Glomerular endothelial cell (primary cell): ENCODE measurements around the gene GNAI1. TPM values are rescaled to one million over a fixed set of nuclear protein-coding genes. Genes with fewer than 3 reads are reported as not detected.

Experiments used
- DNase-seq: peaks from one replicate; pipeline ENCODE4 v3.0.0-alpha.2; 2011; ENCODE audit warnings: low read depth, low spot score; ENCODE audit errors: extremely low read depth
- total RNA-seq: library from RNA; depleted of rRNA; stranded (reverse); fragments of >200 nt; gene quantifications from 2 replicates; pipeline ENCODE4 v1.2.3, GENCODE V29; 2015

Gene GNAI1
- total RNA-seq, result 20.0 and 26.7 TPM in 2 replicates

DNA sequence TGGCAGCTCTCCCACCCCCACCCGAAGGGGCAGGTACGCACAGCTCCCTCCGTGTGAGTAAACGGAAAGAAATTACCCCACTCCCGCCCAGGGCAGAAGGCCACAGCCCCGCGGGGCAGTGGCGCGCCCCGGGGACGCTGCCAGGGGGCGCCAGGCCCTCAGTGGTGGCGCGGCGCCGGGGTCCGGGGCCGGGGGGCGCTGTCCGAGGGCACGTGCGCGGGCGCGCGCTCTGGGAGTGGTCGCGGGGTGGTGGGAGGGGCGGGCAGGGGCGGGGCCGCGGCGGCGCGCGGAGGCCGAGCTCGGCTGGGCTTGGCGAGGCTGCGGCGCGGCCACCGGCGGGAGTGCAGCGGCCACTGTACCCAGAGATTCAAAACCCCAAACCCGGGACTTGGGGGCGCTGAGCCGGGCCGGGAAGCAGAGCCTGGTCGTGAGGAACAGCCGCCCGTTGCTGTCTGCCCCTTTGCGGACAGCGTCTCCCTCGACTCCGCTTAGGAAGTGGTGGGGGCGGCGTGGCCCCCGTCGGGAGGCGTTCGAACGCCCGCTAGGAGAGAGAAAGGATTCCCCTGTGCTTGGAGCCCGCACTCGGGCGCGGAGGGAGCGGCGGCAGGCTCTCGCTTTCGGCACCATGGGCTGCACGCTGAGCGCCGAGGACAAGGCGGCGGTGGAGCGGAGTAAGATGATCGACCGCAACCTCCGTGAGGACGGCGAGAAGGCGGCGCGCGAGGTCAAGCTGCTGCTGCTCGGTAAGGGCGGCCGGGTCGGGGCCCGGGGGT is at the start of gene GNAI1:
Gene GNAI1, plus strand, starts transcription at position 296 of the 773 bp plus-strand sequence. Its CDS starts 330 bp downstream, at position 626.
- no peak for DNase-seq

DNA sequence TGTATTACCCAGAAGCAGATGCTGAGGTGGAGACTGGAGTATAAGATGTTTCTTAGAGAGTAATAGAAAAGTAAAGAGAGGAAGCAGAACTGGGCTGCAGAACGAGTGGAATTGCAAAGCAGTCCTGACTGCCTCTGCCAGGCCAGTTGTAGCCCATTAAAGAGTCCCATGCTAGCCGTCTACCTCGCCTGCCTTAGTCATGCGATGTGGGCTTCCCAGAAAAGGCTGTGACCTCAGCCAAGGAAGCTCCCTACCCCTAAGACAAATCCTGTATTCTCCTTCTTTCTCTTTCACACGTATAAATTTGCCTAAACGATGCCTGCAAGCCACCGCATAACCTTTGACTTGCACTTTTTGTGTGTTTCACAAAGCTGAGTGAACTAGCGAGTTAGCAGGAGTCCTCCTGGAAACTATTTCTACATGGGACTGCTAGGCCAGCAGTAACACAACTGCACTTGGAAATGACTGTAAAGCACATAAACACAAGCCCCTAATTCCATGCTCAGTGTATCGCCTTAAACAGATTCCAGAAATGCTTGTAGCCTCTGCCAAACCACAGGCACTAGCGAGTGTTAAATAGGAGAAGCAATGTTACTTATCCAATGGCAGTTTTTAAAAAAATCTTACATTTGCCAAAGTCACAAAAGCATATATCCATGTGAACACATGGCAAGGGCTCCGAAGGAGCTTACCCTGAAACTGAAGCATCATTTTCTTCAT is 47.4 kb upstream of the GNAI1 start:
- DNase-seq, result no peak

DNA sequence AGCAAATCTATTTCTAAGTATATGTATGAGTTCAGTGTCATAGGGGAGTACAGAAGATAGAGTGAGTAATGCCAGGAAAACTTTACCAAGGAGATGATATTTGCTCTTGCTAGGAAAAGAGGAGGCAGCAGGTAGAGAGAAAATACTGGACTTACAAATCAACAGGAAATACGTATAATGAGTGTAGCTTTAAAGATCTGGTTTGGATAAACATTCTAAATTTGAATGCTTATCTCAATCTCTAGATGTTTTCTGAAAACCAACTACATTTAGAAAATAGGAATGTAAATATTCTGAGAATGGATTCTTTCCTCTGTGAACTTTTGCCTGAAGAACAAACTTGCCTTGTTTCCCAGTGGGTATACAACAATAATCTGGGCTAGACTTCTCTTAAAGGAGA is 46.9 kb upstream of the GNAI1 start:
- no peak for DNase-seq

DNA sequence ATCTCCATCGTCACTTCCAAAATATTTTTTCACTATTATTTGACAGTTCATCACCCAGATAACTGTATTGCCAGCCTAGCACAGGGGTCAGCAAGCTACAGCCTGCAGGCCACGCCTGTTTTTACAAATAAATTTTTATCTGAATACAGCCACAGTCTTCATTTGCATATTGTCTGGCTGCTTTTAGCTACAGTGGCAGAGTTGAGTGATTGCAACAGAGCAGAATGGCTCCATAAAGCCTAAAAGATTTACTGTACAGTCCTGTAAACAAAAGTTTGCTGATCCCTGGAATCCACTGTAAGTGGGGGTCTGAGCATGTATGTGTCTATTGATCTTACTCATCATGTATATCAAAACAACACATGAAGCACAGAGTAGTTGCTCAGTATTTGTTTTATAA is 45.9 kb upstream of the GNAI1 start:
- DNase-seq, result no peak

DNA sequence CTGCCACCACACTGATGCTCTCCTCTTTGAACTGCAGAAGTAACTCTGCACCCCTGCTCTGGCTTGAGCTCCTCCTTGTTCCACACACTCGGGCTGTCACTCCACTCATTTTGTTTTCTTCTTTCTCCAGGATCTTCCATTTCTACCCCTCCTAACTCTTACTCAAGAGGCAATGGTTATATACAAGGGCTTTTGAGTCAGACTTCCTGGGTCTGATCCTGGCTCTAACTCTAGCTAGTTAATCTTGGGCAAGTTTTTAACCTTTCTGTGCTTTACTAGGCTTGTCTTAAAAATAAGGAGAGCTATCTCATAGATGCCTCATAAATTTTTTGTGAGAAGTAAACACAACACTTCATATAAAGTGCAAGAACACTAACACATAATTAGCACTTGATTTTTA is 45.3 kb upstream of the GNAI1 start:
- DNase-seq, result no peak

DNA sequence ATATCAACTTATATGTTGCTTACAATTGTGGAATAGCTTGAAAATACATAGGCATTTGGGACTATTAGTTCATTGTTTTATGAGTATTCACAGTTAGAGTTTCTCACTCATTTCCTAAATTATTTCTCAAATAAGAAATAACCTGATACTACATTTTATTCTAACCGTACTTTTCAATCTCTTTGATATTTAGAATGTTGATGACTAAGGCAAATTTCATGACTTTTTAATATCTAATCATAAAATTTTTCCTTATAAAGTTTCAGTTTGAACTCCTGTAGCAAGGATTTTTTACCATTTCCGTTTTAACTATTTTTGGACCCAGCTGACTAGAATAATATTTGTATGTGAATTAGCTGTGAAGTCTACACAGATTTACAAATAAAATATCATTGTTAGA is 41.3 kb upstream of the GNAI1 start:
- no peak for DNase-seq

DNA sequence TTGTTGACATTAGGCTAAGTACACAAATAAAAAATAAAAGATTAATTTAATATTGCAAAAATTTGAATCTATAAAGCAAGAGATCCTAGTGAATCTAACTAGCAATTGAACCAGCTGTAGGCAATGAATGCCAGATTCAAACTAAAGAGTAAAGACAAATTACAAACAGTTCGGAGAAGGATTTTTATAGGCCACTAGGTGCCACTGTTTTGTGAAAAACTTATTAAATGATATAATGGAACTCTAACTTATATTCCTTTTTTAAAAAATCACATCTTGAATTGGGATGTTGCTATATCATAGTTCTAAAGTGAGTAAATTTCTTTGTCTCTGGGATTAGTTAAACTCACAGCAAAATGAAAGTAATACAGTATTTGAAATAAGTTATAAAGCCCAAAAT is 39.1 kb upstream of the GNAI1 start:
- no peak for DNase-seq

DNA sequence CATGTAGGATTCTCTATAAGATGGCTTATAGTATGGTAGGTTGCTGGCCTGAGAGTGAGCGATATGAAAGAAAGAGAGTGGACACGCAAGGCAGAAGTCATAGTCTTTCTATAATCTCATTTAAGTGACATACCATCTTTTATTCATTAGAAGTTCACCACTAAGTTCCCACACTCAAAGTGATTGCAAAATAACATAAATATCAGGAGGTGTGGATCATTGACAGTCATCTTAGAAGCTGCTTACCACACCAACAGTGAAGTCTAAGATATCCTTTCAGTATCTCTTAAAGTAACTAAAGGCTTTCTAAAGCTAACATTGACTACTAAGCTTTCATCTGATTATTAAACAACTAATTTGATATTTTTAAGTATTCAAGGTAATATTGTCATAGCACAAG is 36.9 kb upstream of the GNAI1 start:
- no peak for DNase-seq

DNA sequence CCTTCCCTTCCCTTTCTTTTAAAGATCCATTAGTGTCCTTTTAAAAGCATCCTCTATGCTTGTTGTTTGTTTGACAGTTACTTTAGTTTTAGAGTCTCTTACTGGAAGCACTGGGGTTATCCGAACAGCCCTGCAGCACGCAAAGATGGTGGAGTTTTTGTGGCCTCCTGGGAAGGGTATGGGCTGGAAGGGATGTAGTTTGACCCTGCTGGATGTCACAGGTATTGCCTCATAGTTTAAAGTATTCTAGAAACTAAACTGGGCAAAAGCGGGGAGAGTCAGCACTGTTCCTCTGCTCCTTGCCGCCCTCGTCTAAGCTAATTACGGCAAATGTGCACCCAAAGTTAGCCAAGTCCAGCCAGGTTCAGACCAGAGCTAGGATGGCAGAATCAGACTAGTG is 35.8 kb upstream of the GNAI1 start:
- no peak for DNase-seq

DNA sequence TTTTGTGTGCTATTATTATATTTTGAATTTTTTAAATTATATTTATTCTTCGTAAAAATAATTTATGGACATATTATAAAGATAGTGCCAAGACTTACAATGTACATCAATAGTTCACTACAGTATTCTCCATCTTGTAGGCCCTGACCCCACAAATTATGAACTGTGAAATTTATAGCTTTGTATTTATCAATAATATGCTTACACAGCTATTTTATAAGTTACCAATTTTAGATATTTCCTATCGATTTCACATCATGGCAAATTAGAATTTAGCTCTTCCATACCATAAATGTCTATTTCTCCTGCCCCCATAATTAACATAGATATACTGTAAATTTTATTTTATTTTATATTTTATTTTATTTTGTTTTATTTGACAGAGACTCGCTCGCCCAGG is 34.4 kb upstream of the GNAI1 start:
- DNase-seq, result no peak

DNA sequence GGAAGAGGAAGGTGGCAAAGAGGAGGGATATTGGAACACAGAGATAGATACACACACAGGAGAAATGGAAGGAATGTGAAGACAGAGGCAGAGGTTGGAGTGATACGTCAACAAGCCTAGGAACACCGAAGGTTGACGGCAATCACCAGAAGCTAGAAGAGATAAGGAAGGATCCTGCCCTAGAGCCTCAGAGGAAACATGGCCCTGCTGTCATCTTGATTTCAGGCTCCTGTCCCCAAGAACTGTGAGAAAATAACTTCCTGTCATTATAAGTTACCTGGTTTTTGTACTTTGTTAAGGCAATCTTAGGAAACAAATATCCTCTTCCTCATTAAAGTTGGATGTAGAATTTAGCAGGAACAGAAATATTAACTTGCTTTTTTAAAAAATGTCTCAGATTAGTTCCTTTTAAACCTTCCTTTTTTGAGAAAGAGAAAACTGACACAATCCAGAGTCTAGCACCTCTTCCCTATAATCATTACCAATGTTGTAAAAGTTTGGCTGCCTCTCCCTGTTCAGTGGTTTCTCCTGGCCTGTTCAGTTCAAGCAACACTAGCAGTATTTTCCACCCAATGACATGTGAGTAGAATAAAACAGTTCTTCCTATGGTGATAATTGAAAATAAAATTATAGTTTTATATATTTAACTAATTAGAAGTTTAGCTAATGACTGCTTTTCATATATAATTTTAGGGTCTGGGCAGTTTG is 28.8 kb upstream of the GNAI1 start:
- DNase-seq, result no peak

DNA sequence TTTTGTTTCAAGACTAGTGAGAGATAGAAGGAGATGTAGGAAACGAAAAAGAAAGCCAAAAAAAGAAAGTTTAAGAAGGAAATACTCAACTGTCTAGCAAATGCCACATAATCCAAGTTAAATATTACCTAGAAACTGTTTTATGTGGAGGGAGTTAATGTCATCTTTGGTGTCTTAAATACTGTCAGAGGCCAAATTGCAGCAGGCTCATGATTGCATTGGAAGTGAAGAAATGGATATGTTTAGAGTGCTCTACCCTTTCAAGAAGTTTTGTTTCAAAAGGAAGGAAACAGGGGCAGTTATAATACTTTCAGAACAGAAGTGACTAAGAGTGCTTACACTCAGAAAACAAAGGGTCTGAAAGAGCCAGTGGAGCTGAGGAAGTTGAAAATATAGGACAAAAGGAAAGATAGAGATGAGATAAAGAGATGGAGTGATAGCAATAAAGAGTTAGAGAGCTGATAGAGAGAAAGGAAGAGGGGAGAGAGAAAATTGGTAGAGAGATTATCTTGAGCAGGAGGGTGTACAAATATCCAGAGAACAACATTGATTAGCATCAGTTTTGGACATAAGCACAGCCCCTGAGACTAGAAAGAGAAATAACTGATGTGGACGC is 28.0 kb upstream of the GNAI1 start:
- DNase-seq, result peak; percentile 29

DNA sequence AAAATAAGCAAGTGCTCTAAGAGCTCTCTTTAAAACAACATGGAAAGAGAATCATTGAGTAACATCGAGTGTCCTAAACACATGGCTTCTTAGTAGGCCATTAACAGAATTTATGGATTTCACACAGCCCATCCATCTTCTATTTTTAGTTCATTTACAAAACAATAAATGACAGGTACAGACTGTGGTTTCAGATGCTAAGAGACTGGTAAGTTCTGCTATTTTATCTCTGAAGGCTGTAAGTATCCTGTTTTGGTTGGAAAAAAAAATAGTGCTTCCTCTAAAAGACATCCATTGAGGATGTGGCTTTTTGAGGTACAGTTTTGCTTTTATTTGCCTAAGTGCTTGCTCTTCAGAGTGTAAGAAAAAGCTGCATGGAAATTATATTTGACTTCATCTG is 27.4 kb upstream of the GNAI1 start:
- DNase-seq, result no peak

DNA sequence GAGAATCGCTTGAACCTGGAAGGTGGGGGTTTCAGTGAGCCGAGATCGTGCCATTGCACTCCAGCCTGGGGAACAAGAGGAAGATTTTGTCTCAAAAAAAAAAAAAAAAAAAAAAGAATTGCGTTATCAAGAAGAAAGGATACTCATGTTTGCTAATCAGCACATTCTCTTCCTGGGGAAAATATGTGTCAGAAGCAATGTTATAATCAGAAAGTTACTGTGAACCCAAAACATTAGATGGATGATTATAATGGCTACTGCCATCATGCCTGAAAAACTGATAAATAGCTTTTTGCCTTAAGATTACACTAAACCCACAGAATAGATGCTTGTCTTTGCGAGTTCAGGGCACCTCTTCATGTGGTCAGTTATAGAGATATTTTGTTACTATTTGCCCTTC is 24.3 kb upstream of the GNAI1 start:
- no peak for DNase-seq

DNA sequence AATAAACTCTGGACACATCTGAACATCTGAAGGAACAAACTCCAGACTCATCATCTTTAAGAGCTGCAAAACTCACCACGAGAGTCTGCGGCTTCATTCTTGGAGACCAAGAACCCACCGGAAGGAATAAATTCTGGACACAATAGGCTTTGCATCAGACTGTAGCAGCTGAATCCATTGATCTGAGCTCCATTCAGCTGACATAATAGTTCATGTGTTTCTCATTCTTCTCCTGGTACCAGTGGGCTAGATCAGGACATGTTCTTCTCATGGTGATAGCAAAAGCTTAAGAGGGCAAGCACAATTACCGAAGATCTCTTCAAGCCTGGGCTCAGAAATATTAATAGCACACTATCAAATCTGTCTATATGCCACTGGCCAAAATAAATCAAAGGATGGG is 20.5 kb upstream of the GNAI1 start:
- no peak for DNase-seq

DNA sequence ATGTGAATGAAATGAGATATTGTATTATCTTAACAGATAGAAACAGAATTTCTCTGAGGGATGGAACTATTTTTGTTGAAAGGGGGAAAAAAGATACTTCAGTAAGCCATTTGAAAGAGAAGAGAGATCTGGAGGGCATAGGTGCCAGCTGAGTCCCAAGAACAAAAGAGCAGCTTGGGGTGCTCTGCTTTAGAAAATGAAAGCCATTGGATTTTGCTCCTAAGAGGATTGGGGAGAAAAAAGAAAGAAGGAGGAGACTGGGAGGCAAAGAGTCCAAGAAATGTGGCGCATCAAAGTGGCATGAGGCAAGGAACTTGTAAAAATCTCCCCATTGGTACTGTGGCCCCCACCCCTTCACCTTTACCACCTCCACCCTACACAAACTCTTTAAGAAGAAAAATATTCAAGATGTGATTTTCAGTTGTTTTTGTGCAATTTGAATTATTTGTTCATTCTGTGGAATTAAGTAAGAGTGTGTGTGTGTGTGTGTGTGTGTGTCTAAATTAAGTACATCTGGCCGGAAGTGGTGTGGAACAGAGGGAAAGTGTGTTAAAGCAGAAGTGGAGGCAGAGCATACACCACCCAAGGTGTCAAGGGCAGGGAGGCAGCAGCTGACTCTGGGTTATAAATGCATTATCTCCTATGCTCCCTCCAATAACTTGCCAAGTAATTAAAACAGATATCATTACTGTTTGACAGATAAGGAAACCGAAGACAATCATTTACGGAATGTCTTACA is 9.9 kb upstream of the GNAI1 start:
- no peak for DNase-seq

DNA sequence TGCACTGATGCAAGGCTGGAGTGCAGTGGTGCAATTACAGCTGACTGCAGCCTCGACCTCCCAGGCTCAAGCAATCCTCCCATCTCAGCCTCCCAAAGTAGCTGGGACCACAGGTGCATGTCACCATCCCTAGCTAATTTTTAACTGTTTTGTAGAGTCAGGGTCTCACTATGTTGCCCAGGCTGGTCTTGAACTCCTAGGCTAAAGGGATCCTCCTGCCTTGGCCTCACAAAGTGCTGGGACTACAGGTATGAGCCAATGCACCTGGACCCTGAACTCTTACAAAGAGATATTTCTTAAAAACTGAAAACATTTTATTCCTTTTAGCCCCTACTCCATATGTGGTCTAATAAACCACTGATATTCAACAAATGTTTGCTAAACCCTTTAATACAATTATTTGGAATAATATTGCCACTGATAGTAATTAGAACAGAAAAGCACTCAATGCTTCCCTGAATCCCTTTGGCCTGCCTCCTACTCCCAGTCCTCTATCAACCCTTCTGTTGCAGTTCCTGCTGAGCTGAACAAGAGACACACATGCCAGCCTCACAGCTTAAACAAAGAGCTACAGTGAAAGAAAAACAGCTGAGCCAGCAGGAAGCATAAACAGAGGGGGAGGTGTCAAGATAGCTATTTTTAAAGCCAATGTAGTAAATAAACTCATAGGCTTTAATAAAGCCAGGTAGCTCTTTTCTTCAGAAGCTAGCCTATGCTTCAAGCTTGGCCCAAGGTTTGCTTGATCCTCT is 7.0 kb upstream of the GNAI1 start:
- DNase-seq, result no peak

DNA sequence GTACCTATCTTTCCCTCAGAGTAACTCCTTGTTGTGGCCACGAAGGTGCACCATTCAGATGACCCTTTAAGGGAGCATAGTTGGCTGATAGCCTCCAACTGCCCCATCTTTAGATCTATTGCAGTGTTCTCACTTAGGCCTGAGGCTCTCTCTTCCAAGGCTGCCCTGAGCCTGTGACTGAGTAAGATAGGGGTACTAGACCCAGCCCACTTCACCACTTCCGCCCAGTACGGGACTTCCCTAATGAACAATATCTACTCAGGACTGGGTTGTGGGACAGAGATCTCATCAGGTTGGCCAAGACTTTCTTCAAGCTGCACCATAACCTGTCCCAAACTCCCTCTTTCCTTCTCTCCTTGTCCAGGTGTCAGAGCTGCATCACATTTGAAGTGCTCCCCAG is 5.7 kb upstream of the GNAI1 start:
- no peak for DNase-seq

DNA sequence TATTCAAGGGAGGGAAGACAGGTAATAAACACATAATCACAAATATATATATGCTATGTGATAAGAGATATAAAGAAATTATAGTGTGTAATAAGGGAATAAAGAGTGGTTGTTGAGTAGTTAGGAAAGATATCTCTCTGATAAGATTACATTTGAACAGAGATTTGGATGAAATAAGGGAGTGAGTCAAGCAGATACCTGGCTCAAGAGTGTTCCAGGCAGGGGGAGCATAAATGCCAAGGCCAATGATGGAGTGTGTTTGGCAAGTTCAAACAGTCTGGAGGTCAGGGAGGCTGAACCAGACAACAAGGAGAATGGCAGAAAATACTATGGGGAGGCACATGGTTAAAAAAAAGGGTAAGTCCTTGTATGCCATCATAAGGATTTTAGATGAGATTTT is 4.8 kb upstream of the GNAI1 start:
- DNase-seq, result no peak
